SKM-1 treated with dmso at 0.1 percent for 144 hours (cell line): Measurements from ENCODE around the gene STARD7.

ENCODE experiments used
- DNase-seq: peaks from one replicate; lab custom pipeline; 2025; ENCODE audit not compliant: unreplicated experiment; lab: John Stamatoyannopoulos, UW

STARD7 gene

GRCh38 chr2:96137321-96138178 is 71.1 kb downstream of the STARD7 start:
- no peak for DNase-seq

GRCh38 chr2:96136129-96136720 is 72.4 kb downstream of the STARD7 start:
- DNase-seq, result no peak

GRCh38 chr2:96135621-96136020 is 73.0 kb downstream of the STARD7 start:
- no peak for DNase-seq

- DNase-seq, result no peak
Measured at GRCh38 chr2:96135171-96135570, 73.5 kb downstream of the STARD7 start.
